ENCODE data around the gene THUMPD3. TPM values are rescaled to one million over a fixed set of nuclear protein-coding genes. Genes with fewer than 3 reads are reported as not detected.

Gene THUMPD3
- total and polyA plus RNA-seq, 4 donors: 20.1 to 24.5 (median 21.6) TPM

- TF ChIP-seq, protein P1, sequence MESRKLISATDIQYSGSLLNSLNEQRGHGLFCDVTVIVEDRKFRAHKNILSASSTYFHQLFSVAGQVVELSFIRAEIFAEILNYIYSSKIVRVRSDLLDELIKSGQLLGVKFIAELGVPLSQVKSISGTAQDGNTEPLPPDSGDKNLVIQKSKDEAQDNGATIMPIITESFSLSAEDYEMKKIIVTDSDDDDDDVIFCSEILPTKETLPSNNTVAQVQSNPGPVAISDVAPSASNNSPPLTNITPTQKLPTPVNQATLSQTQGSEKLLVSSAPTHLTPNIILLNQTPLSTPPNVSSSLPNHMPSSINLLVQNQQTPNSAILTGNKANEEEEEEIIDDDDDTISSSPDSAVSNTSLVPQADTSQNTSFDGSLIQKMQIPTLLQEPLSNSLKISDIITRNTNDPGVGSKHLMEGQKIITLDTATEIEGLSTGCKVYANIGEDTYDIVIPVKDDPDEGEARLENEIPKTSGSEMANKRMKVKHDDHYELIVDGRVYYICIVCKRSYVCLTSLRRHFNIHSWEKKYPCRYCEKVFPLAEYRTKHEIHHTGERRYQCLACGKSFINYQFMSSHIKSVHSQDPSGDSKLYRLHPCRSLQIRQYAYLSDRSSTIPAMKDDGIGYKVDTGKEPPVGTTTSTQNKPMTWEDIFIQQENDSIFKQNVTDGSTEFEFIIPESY (IDR thresholded peaks at IDR 0.05): no peak
- no peak for TF ChIP-seq FOXA1 (IDR thresholded peaks at IDR 0.05)
- TF ChIP-seq NR2F2 (IDR thresholded peaks at IDR 0.05): no peak
Measured at GRCh38 chr3:9345041-9345440, 17.8 kb upstream of the THUMPD3 start (continued).

DNA sequence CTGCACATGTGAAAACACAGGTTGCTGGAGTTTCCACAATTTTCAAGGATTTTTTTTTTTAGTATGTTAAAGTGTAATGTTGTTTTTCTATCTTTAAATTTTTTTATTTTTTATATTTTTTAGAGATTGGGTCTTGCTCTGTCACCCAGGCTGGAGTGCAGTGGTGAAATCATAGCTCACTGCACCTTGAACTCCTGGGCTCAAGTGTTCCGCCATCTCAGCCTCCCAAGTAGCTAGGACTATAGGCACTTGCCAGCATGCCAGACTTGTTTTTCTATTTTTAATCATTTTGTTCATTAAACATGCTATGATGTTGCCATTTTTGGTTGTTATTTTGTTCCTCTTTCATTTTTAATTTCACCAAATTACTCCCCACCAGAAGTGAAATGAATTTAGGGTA is 16.7 kb upstream of the THUMPD3 start:
- 88% methylated on average over 1 of the region's 1 CpG for WGBS
- Histone ChIP-seq H3K9me3 (ENCODE audit: control insufficient read depth in 4 of 4, low read length in 3 of 4) (no peaks in the 10 kb centered on the region), H3K27ac (ENCODE audit: low read depth in 1 of 2, low read length in 2 of 2) (no peak overlapping the region), H3K4me1 (ENCODE audit: control insufficient read depth in 4 of 4, insufficient read depth in 4 of 4, low read length in 3 of 4) (peaks cover 0 to 7% (median 2%) of the 10 kb centered on the region in 4 donors), H3K36me3 (ENCODE audit: control insufficient read depth in 4 of 4, insufficient read depth in 3 of 4, low read depth in 1 of 4, low read length in 3 of 4) (no peaks in the 10 kb centered on the region), H3K4me3 (ENCODE audit: low read depth in 1 of 3, low read length in 3 of 3) (no peak overlapping the region), H3K9ac (ENCODE audit: low read depth in 1 of 2, low read length in 2 of 2) (no peak overlapping the region), H3K27me3 (ENCODE audit: control insufficient read depth in 4 of 4, insufficient read depth in 4 of 4, low read length in 3 of 4) (no peaks in the 10 kb centered on the region)
- no peak for TF ChIP-seq SP1 (IDR thresholded peaks at IDR 0.05)
- TF ChIP-seq HNF4A (conservative IDR thresholded peaks at IDR 0.05): no peak
- no peak for TF ChIP-seq YY1 (IDR thresholded peaks at IDR 0.05)
- TF ChIP-seq NR2F2 (IDR thresholded peaks at IDR 0.05): no peak
- TF ChIP-seq EGR1 (IDR thresholded peaks at IDR 0.05; ENCODE audit: low read depth in 2 of 2): no peak
- TF ChIP-seq FOXA1 (IDR thresholded peaks at IDR 0.05): no peak
- no peak for DNase-seq (ENCODE audit: low spot score)

GRCh38 chr3:9347081-9347480 is 15.8 kb upstream of the THUMPD3 start:
- Histone ChIP-seq H3K9me3 (ENCODE audit: control insufficient read depth in 4 of 4, low read length in 3 of 4) (no peaks in the 10 kb centered on the region), H3K9ac (ENCODE audit: low read depth in 1 of 2, low read length in 2 of 2) (no peak overlapping the region), H3K36me3 (ENCODE audit: control insufficient read depth in 4 of 4, insufficient read depth in 3 of 4, low read depth in 1 of 4, low read length in 3 of 4) (no peaks in the 10 kb centered on the region), H3K4me1 (ENCODE audit: control insufficient read depth in 4 of 4, insufficient read depth in 4 of 4, low read length in 3 of 4) (peaks cover 0 to 7% (median 2%) of the 10 kb centered on the region in 4 donors), H3K27me3 (ENCODE audit: control insufficient read depth in 4 of 4, insufficient read depth in 4 of 4, low read length in 3 of 4) (no peaks in the 10 kb centered on the region), H3K27ac (ENCODE audit: low read depth in 1 of 2, low read length in 2 of 2) (no peak overlapping the region), H3K4me3 (ENCODE audit: low read depth in 1 of 3, low read length in 3 of 3) (no peak overlapping the region)
- WGBS: 93% methylated on average over 5 of the region's 5 CpGs
- DNase-seq (ENCODE audit: low spot score): no peak
- TF ChIP-seq YY1 (IDR thresholded peaks at IDR 0.05): no peak
- no peak for TF ChIP-seq RAD21 (IDR thresholded peaks at IDR 0.05)

- DNase-seq (ENCODE audit: low spot score): no peak
- Histone ChIP-seq H3K9ac (ENCODE audit: low read depth in 1 of 2, low read length in 2 of 2) (no peak overlapping the region), H3K4me3 (ENCODE audit: low read depth in 1 of 3, low read length in 3 of 3) (no peak overlapping the region), H3K9me3 (ENCODE audit: control insufficient read depth in 4 of 4, low read length in 3 of 4) (no peaks in the 10 kb centered on the region), H3K4me1 (ENCODE audit: control insufficient read depth in 4 of 4, insufficient read depth in 4 of 4, low read length in 3 of 4) (peaks cover 6 to 13% (median 8%) of the 10 kb centered on the region in 4 donors), H3K27me3 (ENCODE audit: control insufficient read depth in 4 of 4, insufficient read depth in 4 of 4, low read length in 3 of 4) (no peaks in the 10 kb centered on the region), H3K27ac (ENCODE audit: low read depth in 1 of 2, low read length in 2 of 2) (no peak overlapping the region), H3K36me3 (ENCODE audit: control insufficient read depth in 4 of 4, insufficient read depth in 3 of 4, low read depth in 1 of 4, low read length in 3 of 4) (no peaks in the 10 kb centered on the region)
- WGBS: 54% methylated on average over 2 of the region's 2 CpGs
- TF ChIP-seq, protein P1 (IDR thresholded peaks at IDR 0.05): no peak
- no peak for TF ChIP-seq FOXA2 (IDR thresholded peaks at IDR 0.05)
- TF ChIP-seq CTCF (IDR thresholded peaks at IDR 0.05; ENCODE audit: low read depth, low read length, missing input control): no peak
- no peak for TF ChIP-seq FOXA1 (IDR thresholded peaks at IDR 0.05)
- no peak for TF ChIP-seq SP1 (IDR thresholded peaks at IDR 0.05)
- TF ChIP-seq, protein P2, sequence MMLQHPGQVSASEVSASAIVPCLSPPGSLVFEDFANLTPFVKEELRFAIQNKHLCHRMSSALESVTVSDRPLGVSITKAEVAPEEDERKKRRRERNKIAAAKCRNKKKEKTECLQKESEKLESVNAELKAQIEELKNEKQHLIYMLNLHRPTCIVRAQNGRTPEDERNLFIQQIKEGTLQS (IDR thresholded peaks at IDR 0.05): no peak
- no peak for TF ChIP-seq HNF4G (IDR thresholded peaks at IDR 0.05)
- TF ChIP-seq, protein P3, sequence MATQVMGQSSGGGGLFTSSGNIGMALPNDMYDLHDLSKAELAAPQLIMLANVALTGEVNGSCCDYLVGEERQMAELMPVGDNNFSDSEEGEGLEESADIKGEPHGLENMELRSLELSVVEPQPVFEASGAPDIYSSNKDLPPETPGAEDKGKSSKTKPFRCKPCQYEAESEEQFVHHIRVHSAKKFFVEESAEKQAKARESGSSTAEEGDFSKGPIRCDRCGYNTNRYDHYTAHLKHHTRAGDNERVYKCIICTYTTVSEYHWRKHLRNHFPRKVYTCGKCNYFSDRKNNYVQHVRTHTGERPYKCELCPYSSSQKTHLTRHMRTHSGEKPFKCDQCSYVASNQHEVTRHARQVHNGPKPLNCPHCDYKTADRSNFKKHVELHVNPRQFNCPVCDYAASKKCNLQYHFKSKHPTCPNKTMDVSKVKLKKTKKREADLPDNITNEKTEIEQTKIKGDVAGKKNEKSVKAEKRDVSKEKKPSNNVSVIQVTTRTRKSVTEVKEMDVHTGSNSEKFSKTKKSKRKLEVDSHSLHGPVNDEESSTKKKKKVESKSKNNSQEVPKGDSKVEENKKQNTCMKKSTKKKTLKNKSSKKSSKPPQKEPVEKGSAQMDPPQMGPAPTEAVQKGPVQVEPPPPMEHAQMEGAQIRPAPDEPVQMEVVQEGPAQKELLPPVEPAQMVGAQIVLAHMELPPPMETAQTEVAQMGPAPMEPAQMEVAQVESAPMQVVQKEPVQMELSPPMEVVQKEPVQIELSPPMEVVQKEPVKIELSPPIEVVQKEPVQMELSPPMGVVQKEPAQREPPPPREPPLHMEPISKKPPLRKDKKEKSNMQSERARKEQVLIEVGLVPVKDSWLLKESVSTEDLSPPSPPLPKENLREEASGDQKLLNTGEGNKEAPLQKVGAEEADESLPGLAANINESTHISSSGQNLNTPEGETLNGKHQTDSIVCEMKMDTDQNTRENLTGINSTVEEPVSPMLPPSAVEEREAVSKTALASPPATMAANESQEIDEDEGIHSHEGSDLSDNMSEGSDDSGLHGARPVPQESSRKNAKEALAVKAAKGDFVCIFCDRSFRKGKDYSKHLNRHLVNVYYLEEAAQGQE (IDR thresholded peaks at IDR 0.05): no peak
- TF ChIP-seq YY1 (IDR thresholded peaks at IDR 0.05): no peak
- no peak for TF ChIP-seq RAD21 (IDR thresholded peaks at IDR 0.05)
- TF ChIP-seq HNF4A (conservative IDR thresholded peaks at IDR 0.05): no peak
- TF ChIP-seq TAF1 (conservative IDR thresholded peaks at IDR 0.05): no peak
- TF ChIP-seq, protein P4, sequence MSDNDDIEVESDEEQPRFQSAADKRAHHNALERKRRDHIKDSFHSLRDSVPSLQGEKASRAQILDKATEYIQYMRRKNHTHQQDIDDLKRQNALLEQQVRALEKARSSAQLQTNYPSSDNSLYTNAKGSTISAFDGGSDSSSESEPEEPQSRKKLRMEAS (IDR thresholded peaks at IDR 0.05): no peak
- TF ChIP-seq JUND (IDR thresholded peaks at IDR 0.05): no peak
- no peak for TF ChIP-seq RXRA (IDR thresholded peaks at IDR 0.05)
- no peak for TF ChIP-seq NR2F2 (IDR thresholded peaks at IDR 0.05)
- TF ChIP-seq EGR1 (IDR thresholded peaks at IDR 0.05; ENCODE audit: low read depth in 2 of 2): no peak
Measured at GRCh38 chr3:9347887-9348286, 15.0 kb upstream of the THUMPD3 start.
